WTC11 (cell line): ENCODE results near the gene AGPAT4. TPM values are rescaled to one million over a fixed set of nuclear protein-coding genes. Genes with fewer than 3 reads are reported as not detected.

ENCODE experiments used
- ATAC-seq: fragments of 200-7000 bp; cut with Tn5 transposase; 2 replicates; pipeline ENCODE4 v1.10.0; 2021; ENCODE audit warnings: mild to moderate bottlenecking, moderate library complexity
- CTCF ChIA-PET: fragments of 300-600 bp; sonication (Branson Sonifier 250); formaldehyde crosslinking; loops from one replicate; lab custom pipeline; 2021; ENCODE audit warnings: antibody characterized with exemption; lab: Charles Lee
- POLR2A ChIA-PET: fragments of 350-600 bp; sonication (Branson Sonifier 250); formaldehyde crosslinking; loops from one replicate; lab custom pipeline; 2021; ENCODE audit warnings: antibody characterized with exemption; lab: Charles Lee
- DNase-seq: peaks from one replicate; pipeline ENCODE4 v3.0.0; 2021; ENCODE audit warnings: low spot score
- H3K27ac Mint-ChIP-seq: 2 replicates; pipeline ENCODE4 v1.8.0; 2021; ENCODE audit warnings: mixed read lengths
- H3K27me3 Mint-ChIP-seq: 2 replicates; pipeline ENCODE4 v1.8.0; 2021; ENCODE audit warnings: low read depth, mild to moderate bottlenecking, moderate library complexity, mixed read lengths
- H3K36me3 Mint-ChIP-seq: 2 replicates; pipeline ENCODE4 v1.8.0; 2021; ENCODE audit warnings: mixed read lengths
- H3K4me1 Mint-ChIP-seq: 2 replicates; pipeline ENCODE4 v1.8.0; 2022; ENCODE audit warnings: mixed read lengths
- H3K4me3 Mint-ChIP-seq: 2 replicates; pipeline ENCODE4 v1.8.0; 2021; ENCODE audit warnings: mild to moderate bottlenecking, moderate library complexity, mixed read lengths
- H3K9me3 Mint-ChIP-seq: 2 replicates; pipeline ENCODE4 v1.8.0; 2021; ENCODE audit warnings: mixed read lengths
- ETV6 ChIP-seq: sonication (generic); formaldehyde crosslinking; IDR thresholded peaks from 2 replicates; pipeline ENCODE4 v1.8.1; 2022; ENCODE audit warnings: mild to moderate bottlenecking, missing genetic modification reagents
- FOXK1 ChIP-seq: sonication (generic); formaldehyde crosslinking; IDR thresholded peaks from 2 replicates; pipeline ENCODE4 v1.8.0; 2022; ENCODE audit warnings: mild to moderate bottlenecking, moderate library complexity, missing genetic modification reagents
- GABPB1 ChIP-seq: sonication (generic); formaldehyde crosslinking; IDR thresholded peaks from 2 replicates; pipeline ENCODE4 v1.8.1; 2023; ENCODE audit warnings: mild to moderate bottlenecking, missing genetic modification reagents
- HMGA2 ChIP-seq: fragments of 250-450 bp; sonication (Bioruptor Pico); IDR thresholded peaks from 2 replicates; pipeline ENCODE4 v1.4.0; 2021; ENCODE audit warnings: mild to moderate bottlenecking, moderate library complexity
- NR3C1 ChIP-seq: sonication (generic); formaldehyde crosslinking; conservative IDR thresholded peaks from 2 replicates; pipeline ENCODE4 v1.8.1; 2023; ENCODE audit warnings: low read depth, mild to moderate bottlenecking, missing genetic modification reagents
- OVOL2 ChIP-seq: fragments of 250-450 bp; sonication (Bioruptor Pico); IDR thresholded peaks from 2 replicates; pipeline ENCODE4 v1.9.0; 2021; ENCODE audit warnings: mild to moderate bottlenecking, borderline replicate concordance
- SOX15 ChIP-seq: fragments of 250-450 bp; sonication (Bioruptor Pico); IDR thresholded peaks from 2 replicates; pipeline ENCODE4 v1.9.0; 2021; ENCODE audit warnings: mild to moderate bottlenecking
- ZBTB21 ChIP-seq: sonication (generic); formaldehyde crosslinking; IDR thresholded peaks from 2 replicates; pipeline ENCODE4 v1.8.1; 2023; ENCODE audit warnings: mild to moderate bottlenecking, missing genetic modification reagents, borderline replicate concordance
- ZNF138 ChIP-seq: sonication (generic); formaldehyde crosslinking; conservative IDR thresholded peaks from 2 replicates; pipeline ENCODE4 v1.8.1; 2022; ENCODE audit warnings: mild to moderate bottlenecking, moderate library complexity, missing genetic modification reagents
- ZNF219 ChIP-seq: sonication (generic); formaldehyde crosslinking; IDR thresholded peaks from 2 replicates; pipeline ENCODE4 v1.8.0; 2023; ENCODE audit warnings: missing genetic modification reagents, mild to moderate bottlenecking, borderline replicate concordance
- ZNF263 ChIP-seq: sonication (generic); formaldehyde crosslinking; IDR thresholded peaks from 2 replicates; pipeline ENCODE4 v1.8.1; 2022; ENCODE audit warnings: low read depth, mild to moderate bottlenecking, moderate library complexity, missing genetic modification reagents
- ZNF317 ChIP-seq: sonication (generic); formaldehyde crosslinking; IDR thresholded peaks from 2 replicates; pipeline ENCODE4 v1.8.1; 2023; ENCODE audit warnings: low read depth, mild to moderate bottlenecking, moderate library complexity, missing genetic modification reagents, borderline replicate concordance
- ZNF396 ChIP-seq: fragments of 250-450 bp; sonication (Bioruptor Pico); IDR thresholded peaks from 2 replicates; pipeline ENCODE4 v1.8.0; 2021; ENCODE audit warnings: mild to moderate bottlenecking, moderate library complexity, borderline replicate concordance
- ZNF416 ChIP-seq: fragments of 250-450 bp; sonication (Bioruptor Pico); IDR thresholded peaks from 2 replicates; pipeline ENCODE4 v1.9.0; 2021; ENCODE audit warnings: mild to moderate bottlenecking, inconsistent platforms
- total RNA-seq: library from RNA; stranded (reverse); gene quantifications from 3 replicates; pipeline ENCODE4 v1.2.3, GENCODE V29; 2021
- TF ChIP-seq, protein P1 (sequence below): sonication (generic); formaldehyde crosslinking; IDR thresholded peaks from 2 replicates; pipeline ENCODE4 v1.8.1; 2023; ENCODE audit warnings: mild to moderate bottlenecking, missing genetic modification reagents, borderline replicate concordance
- TF ChIP-seq, protein P2 (sequence below): sonication (generic); formaldehyde crosslinking; IDR thresholded peaks from 2 replicates; pipeline ENCODE4 v1.8.1; 2023; ENCODE audit warnings: mild to moderate bottlenecking, missing genetic modification reagents, moderate library complexity
- TF ChIP-seq, protein P3 (sequence below): fragments of 250-450 bp; sonication (Bioruptor Pico); IDR thresholded peaks from 2 replicates; pipeline ENCODE4 v1.9.0; 2021; ENCODE audit warnings: mild to moderate bottlenecking
- TF ChIP-seq, protein P4 (sequence below): sonication (generic); formaldehyde crosslinking; IDR thresholded peaks from 2 replicates; pipeline ENCODE4 v1.8.1; 2022; ENCODE audit warnings: low read depth, missing genetic modification reagents, borderline replicate concordance
- TF ChIP-seq, protein P5 (sequence below): sonication (generic); formaldehyde crosslinking; IDR thresholded peaks from 2 replicates; pipeline ENCODE4 v1.8.0; 2022; ENCODE audit warnings: missing genetic modification reagents

Gene AGPAT4
- total RNA-seq, 1 experiment from 2014 or later = 19.7 TPM

DNA sequence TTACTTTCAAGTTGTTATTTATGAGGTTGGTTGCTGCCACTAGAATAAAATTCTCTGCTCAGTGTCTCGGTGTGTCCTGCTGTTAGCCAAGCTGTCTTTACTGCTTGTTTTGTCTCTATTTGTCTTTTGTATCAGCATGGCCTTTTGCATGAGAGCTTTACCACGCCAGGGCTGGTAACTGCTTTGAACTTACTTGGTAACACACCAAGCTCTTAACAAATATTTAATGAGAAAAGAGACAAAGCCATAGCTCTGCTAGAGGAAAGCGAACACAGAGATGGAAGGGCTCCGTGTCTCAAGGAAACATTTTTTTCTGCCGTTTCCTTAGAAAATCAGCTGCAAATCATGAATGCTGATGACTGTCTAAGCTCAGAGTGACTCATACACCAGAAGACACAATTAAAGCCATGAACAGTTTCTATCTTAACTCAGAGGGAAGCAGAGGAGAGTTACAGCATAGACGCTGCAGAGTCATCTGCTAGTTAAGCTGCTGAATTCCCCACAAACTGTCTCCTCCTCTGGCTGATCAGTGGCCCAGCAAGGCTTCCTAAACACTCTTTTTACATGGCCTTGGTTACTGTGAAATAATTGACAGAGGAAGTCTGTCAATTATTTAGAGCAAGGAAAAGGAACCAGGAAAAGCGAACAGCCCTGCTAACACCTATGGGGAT is 44.8 kb downstream of the AGPAT4 start:
- Mint-ChIP-seq H3K27me3 (no peaks in the 10 kb centered on the region), H3K27ac (peak overlapping the region; percentile 51; the same call in 1 of the 2 replicates), H3K9me3 (peaks cover 7% of the 10 kb centered on the region), H3K36me3 (peaks cover 35% of the 10 kb centered on the region)
- ATAC-seq = peak; percentile 22
- TF ChIP-seq HMGA2 (CRISPR knock-in tag) = no peak
- no peak for TF ChIP-seq FOXK1 (CRISPR knock-in tag)
- TF ChIP-seq ZNF396 (CRISPR knock-in tag) = no peak
- TF ChIP-seq, all 79 proteins: peak for 0
- DNase-seq = no peak
- H3K4me1 Mint-ChIP-seq = peaks cover 36% of the 10 kb centered on the region
- POLR2A ChIA-PET = interaction anchor here (0.5 to 0.6 kb wide), 2 partner anchors 28 to 534 kb away, joined by 3 to 4 read pairs; no protein-coding TSS in a partner anchor
- no peak overlapping the region for H3K4me3 Mint-ChIP-seq
- CTCF ChIA-PET = interaction anchor here (0.6 to 1.3 kb wide), 4 partner anchors 11 to 466 kb away, joined by 3 to 4 read pairs (median 3); no protein-coding TSS in a partner anchor

DNA sequence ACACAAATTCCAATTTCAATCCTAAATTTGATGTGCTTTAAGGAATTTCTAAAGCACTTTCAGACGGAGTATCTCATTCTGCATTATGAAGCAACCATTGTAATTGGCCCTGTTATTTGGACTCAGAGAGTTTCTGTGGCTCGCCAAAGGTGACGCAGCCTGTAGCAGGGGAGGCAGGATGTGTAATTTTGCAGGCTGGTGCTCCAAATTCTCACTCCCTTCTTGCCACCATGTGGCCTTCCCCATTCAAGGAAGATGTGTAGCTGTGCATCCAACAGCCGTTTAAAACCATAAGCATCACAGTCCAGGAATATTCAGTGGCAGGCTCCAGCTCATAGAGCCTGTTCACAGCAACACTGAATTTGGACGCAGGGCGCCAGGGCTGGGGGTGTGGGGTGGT is 45.8 kb downstream of the AGPAT4 start:
- H3K36me3 Mint-ChIP-seq = peaks cover 39% of the 10 kb centered on the region
- no peak for ATAC-seq
- TF ChIP-seq, protein P1, sequence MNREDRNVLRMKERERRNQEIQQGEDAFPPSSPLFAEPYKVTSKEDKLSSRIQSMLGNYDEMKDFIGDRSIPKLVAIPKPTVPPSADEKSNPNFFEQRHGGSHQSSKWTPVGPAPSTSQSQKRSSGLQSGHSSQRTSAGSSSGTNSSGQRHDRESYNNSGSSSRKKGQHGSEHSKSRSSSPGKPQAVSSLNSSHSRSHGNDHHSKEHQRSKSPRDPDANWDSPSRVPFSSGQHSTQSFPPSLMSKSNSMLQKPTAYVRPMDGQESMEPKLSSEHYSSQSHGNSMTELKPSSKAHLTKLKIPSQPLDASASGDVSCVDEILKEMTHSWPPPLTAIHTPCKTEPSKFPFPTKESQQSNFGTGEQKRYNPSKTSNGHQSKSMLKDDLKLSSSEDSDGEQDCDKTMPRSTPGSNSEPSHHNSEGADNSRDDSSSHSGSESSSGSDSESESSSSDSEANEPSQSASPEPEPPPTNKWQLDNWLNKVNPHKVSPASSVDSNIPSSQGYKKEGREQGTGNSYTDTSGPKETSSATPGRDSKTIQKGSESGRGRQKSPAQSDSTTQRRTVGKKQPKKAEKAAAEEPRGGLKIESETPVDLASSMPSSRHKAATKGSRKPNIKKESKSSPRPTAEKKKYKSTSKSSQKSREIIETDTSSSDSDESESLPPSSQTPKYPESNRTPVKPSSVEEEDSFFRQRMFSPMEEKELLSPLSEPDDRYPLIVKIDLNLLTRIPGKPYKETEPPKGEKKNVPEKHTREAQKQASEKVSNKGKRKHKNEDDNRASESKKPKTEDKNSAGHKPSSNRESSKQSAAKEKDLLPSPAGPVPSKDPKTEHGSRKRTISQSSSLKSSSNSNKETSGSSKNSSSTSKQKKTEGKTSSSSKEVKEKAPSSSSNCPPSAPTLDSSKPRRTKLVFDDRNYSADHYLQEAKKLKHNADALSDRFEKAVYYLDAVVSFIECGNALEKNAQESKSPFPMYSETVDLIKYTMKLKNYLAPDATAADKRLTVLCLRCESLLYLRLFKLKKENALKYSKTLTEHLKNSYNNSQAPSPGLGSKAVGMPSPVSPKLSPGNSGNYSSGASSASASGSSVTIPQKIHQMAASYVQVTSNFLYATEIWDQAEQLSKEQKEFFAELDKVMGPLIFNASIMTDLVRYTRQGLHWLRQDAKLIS (CRISPR knock-in tag) = no peak
- TF ChIP-seq HMGA2 (CRISPR knock-in tag) (no peak), ZNF416 (CRISPR knock-in tag) (no peak), GABPB1 (CRISPR knock-in tag) (no peak), ETV6 (CRISPR knock-in tag) (no peak), ZNF138 (CRISPR knock-in tag) (no peak), NR3C1 (CRISPR knock-in tag) (no peak), ZNF219 (no peak), ZBTB21 (CRISPR knock-in tag) (no peak), OVOL2 (CRISPR knock-in tag) (no peak), SOX15 (no peak), ZNF263 (CRISPR knock-in tag) (no peak), ZNF317 (no peak)
- TF ChIP-seq, protein P2, sequence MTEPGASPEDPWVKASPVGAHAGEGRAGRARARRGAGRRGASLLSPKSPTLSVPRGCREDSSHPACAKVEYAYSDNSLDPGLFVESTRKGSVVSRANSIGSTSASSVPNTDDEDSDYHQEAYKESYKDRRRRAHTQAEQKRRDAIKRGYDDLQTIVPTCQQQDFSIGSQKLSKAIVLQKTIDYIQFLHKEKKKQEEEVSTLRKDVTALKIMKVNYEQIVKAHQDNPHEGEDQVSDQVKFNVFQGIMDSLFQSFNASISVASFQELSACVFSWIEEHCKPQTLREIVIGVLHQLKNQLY (CRISPR knock-in tag) = no peak
- TF ChIP-seq, protein P3, sequence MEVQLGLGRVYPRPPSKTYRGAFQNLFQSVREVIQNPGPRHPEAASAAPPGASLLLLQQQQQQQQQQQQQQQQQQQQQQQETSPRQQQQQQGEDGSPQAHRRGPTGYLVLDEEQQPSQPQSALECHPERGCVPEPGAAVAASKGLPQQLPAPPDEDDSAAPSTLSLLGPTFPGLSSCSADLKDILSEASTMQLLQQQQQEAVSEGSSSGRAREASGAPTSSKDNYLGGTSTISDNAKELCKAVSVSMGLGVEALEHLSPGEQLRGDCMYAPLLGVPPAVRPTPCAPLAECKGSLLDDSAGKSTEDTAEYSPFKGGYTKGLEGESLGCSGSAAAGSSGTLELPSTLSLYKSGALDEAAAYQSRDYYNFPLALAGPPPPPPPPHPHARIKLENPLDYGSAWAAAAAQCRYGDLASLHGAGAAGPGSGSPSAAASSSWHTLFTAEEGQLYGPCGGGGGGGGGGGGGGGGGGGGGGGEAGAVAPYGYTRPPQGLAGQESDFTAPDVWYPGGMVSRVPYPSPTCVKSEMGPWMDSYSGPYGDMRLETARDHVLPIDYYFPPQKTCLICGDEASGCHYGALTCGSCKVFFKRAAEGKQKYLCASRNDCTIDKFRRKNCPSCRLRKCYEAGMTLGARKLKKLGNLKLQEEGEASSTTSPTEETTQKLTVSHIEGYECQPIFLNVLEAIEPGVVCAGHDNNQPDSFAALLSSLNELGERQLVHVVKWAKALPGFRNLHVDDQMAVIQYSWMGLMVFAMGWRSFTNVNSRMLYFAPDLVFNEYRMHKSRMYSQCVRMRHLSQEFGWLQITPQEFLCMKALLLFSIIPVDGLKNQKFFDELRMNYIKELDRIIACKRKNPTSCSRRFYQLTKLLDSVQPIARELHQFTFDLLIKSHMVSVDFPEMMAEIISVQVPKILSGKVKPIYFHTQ (CRISPR knock-in tag) = no peak
- TF ChIP-seq, protein P4, sequence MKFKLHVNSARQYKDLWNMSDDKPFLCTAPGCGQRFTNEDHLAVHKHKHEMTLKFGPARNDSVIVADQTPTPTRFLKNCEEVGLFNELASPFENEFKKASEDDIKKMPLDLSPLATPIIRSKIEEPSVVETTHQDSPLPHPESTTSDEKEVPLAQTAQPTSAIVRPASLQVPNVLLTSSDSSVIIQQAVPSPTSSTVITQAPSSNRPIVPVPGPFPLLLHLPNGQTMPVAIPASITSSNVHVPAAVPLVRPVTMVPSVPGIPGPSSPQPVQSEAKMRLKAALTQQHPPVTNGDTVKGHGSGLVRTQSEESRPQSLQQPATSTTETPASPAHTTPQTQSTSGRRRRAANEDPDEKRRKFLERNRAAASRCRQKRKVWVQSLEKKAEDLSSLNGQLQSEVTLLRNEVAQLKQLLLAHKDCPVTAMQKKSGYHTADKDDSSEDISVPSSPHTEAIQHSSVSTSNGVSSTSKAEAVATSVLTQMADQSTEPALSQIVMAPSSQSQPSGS = no peak
- TF ChIP-seq, protein P5, sequence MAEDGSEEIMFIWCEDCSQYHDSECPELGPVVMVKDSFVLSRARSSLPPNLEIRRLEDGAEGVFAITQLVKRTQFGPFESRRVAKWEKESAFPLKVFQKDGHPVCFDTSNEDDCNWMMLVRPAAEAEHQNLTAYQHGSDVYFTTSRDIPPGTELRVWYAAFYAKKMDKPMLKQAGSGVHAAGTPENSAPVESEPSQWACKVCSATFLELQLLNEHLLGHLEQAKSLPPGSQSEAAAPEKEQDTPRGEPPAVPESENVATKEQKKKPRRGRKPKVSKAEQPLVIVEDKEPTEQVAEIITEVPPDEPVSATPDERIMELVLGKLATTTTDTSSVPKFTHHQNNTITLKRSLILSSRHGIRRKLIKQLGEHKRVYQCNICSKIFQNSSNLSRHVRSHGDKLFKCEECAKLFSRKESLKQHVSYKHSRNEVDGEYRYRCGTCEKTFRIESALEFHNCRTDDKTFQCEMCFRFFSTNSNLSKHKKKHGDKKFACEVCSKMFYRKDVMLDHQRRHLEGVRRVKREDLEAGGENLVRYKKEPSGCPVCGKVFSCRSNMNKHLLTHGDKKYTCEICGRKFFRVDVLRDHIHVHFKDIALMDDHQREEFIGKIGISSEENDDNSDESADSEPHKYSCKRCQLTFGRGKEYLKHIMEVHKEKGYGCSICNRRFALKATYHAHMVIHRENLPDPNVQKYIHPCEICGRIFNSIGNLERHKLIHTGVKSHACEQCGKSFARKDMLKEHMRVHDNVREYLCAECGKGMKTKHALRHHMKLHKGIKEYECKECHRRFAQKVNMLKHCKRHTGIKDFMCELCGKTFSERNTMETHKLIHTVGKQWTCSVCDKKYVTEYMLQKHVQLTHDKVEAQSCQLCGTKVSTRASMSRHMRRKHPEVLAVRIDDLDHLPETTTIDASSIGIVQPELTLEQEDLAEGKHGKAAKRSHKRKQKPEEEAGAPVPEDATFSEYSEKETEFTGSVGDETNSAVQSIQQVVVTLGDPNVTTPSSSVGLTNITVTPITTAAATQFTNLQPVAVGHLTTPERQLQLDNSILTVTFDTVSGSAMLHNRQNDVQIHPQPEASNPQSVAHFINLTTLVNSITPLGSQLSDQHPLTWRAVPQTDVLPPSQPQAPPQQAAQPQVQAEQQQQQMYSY = no peak

More for the DNA sequence above, 45.8 kb downstream of the AGPAT4 start:
- ChIA-PET POLR2A (no interaction called here), CTCF (interaction anchor here (0.7 to 1.4 kb wide), 2 partner anchors 10 to 143 kb away, joined by 3 read pairs; no protein-coding TSS in a partner anchor)
- DNase-seq = no peak
- Mint-ChIP-seq H3K4me1 (peaks cover 36% of the 10 kb centered on the region), H3K27ac (peak overlapping the region; percentile 67), H3K4me3 (no peak overlapping the region), H3K9me3 (peaks cover 7% of the 10 kb centered on the region), H3K27me3 (no peaks in the 10 kb centered on the region)
